Liver (tissue), 9 donors: ENCODE results near the gene MNS1. TPM values are rescaled to one million over a fixed set of nuclear protein-coding genes. Genes with fewer than 3 reads are reported as not detected.
"Not testable (repeated sequence)": the region's sequence is repeated elsewhere in the genome, so short reads cannot be mapped to it uniquely, and the experiment has no call there.

Source experiments
- DNase-seq: peaks from one replicate; pipeline ENCODE4 v3.0.0-alpha.2; 2017; ENCODE audit warnings: low spot score
- H3K27ac ChIP-seq, 2 donors: one replicate each; pipeline ENCODE4 v1.7.0; 2013; ENCODE audit warnings: inconsistent platforms in 2 of 2, low read length in 2 of 2, control low read depth in 1 of 2, low read depth in 1 of 2, mild to moderate bottlenecking in 1 of 2
- H3K27me3 ChIP-seq, 4 donors: one replicate each; pipeline versions ENCODE4 v1.6.1 to v1.7.0; 2013; ENCODE audit warnings: low read length in 3 of 4, inconsistent platforms in 1 of 4, mild to moderate bottlenecking in 1 of 4, moderate library complexity in 1 of 4; ENCODE audit not compliant: control insufficient read depth in 4 of 4, insufficient read depth in 4 of 4
- H3K36me3 ChIP-seq, 4 donors: one replicate each; pipeline versions ENCODE4 v1.6.1 to v1.7.0; 2013; ENCODE audit warnings: low read length in 3 of 4, mild to moderate bottlenecking in 3 of 4, low read depth in 1 of 4, moderate library complexity in 1 of 4; ENCODE audit not compliant: control insufficient read depth in 4 of 4, insufficient read depth in 3 of 4
- H3K4me1 ChIP-seq, 4 donors: one replicate each; pipeline versions ENCODE4 v1.6.1 to v1.7.0; 2013; ENCODE audit warnings: low read length in 3 of 4, mild to moderate bottlenecking in 3 of 4, moderate library complexity in 1 of 4; ENCODE audit not compliant: control insufficient read depth in 4 of 4, insufficient read depth in 4 of 4
- H3K4me3 ChIP-seq, 3 donors: one replicate each; pipeline versions ENCODE4 v1.6.1 to v1.7.0; 2013; ENCODE audit warnings: low read length in 3 of 3, control low read depth in 1 of 3, low read depth in 1 of 3, mild to moderate bottlenecking in 1 of 3
- H3K9ac ChIP-seq, 2 donors: one replicate each; pipeline ENCODE4 v1.7.0; 2013; ENCODE audit warnings: low read length in 2 of 2, mild to moderate bottlenecking in 2 of 2, moderate library complexity in 2 of 2, control low read depth in 1 of 2, low read depth in 1 of 2
- H3K9me3 ChIP-seq, 4 donors: one replicate each; pipeline versions ENCODE4 v1.6.1 to v1.7.0; 2013; ENCODE audit warnings: low read length in 3 of 4; ENCODE audit not compliant: control insufficient read depth in 4 of 4
- CTCF ChIP-seq: fragments of 150-350 bp; IDR thresholded peaks from 2 replicates; pipeline ENCODE4 v1.5.1; 2017; ENCODE audit warnings: improper control_type of control experiment, low read depth, low read length; ENCODE audit not compliant: missing input control
- EGR1 ChIP-seq, 2 donors: IDR thresholded peaks; 2 replicates each; pipeline ENCODE4 v1.6.1; 2016 to 2018; ENCODE audit warnings: antibody characterized with exemption in 2 of 2, low read depth in 2 of 2
- FOXA1 ChIP-seq: IDR thresholded peaks from 2 replicates; pipeline ENCODE4 v1.6.1; 2016; ENCODE audit warnings: antibody characterized with exemption
- FOXA2 ChIP-seq: IDR thresholded peaks from 2 replicates; pipeline ENCODE4 v1.6.1; 2016; ENCODE audit warnings: antibody characterized with exemption
- GABPA ChIP-seq, 2 donors: IDR thresholded peaks in 1 of 2; conservative IDR thresholded peaks in 1 of 2; 2 replicates each; pipeline ENCODE4 v1.6.1; 2016; ENCODE audit warnings: antibody characterized with exemption in 2 of 2, mild to moderate bottlenecking in 1 of 2, moderate library complexity in 1 of 2
- HNF4A ChIP-seq, 2 donors: conservative IDR thresholded peaks; 2 replicates each; pipeline ENCODE4 v1.6.1; 2016; ENCODE audit warnings: antibody characterized with exemption in 2 of 2, mild to moderate bottlenecking in 2 of 2
- HNF4G ChIP-seq: IDR thresholded peaks from 2 replicates; pipeline ENCODE4 v1.6.1; 2016; ENCODE audit warnings: antibody characterized with exemption
- JUND ChIP-seq, 2 donors: IDR thresholded peaks; 2 replicates each; pipeline ENCODE4 v1.6.1; 2016; ENCODE audit warnings: antibody characterized with exemption in 2 of 2
- NR2F2 ChIP-seq: IDR thresholded peaks from 2 replicates; pipeline ENCODE4 v1.6.1; 2016; ENCODE audit warnings: antibody characterized with exemption
- RAD21 ChIP-seq, 2 donors: IDR thresholded peaks; 2 replicates each; pipeline ENCODE4 v1.6.1; 2016; ENCODE audit warnings: antibody characterized with exemption in 2 of 2, mild to moderate bottlenecking in 2 of 2
- RXRA ChIP-seq, 2 donors: IDR thresholded peaks; 2 replicates each; pipeline ENCODE4 v1.6.1; 2017 to 2018; ENCODE audit warnings: antibody characterized with exemption in 2 of 2, mild to moderate bottlenecking in 1 of 2
- SP1 ChIP-seq: IDR thresholded peaks from 2 replicates; pipeline ENCODE4 v1.6.1; 2018; ENCODE audit warnings: antibody characterized with exemption, mild to moderate bottlenecking
- TAF1 ChIP-seq: conservative IDR thresholded peaks from 2 replicates; pipeline ENCODE4 v1.6.1; 2016; ENCODE audit warnings: antibody characterized with exemption, mild to moderate bottlenecking
- YY1 ChIP-seq: IDR thresholded peaks from 2 replicates; pipeline ENCODE4 v1.6.1; 2016; ENCODE audit warnings: antibody characterized with exemption, mild to moderate bottlenecking
- WGBS: extraction: QIAGEN DNeasy Blood & Tissue Kit; methylation state at CpG from one replicate; pipeline ENCODE4 v1.1.7; 2013; 5-methylcytosine and 5-hydroxymethylcytosine counted together
- polyA plus RNA-seq, 2 donors: library from polyadenylated mRNA; stranded (reverse) in 1 of 2; unstranded in 1 of 2; fragments of 200-250 nt in 1 of 2; fragments of >200 nt in 1 of 2; fragmentation: Nextera tagmentation in 1 of 2; extraction: Ambion mirVana in 1 of 2; gene quantifications; one replicate each; pipeline versions ENCODE4 v1.2.1 to v1.2.3, GENCODE V29; 2013 to 2015
- total RNA-seq, 2 donors: library from RNA; depleted of rRNA; stranded (reverse); fragments of >200 nt; gene quantifications; one replicate each; pipeline ENCODE4 v1.2.3, GENCODE V29; 2014
- TF ChIP-seq, protein P1 (sequence below): IDR thresholded peaks from 2 replicates; pipeline ENCODE4 v1.6.1; 2016; ENCODE audit warnings: antibody characterized with exemption
- TF ChIP-seq, protein P2 (sequence below): IDR thresholded peaks from 2 replicates; pipeline ENCODE4 v1.6.1; 2016; ENCODE audit warnings: antibody characterized with exemption
- TF ChIP-seq, protein P3 (sequence below): IDR thresholded peaks from 2 replicates; pipeline ENCODE4 v1.6.1; 2016; ENCODE audit warnings: antibody characterized with exemption
- donor health status: healthy.
- donor health status: healthy.
- donor health status: healthy.
- donor health status: healthy.
- donor health status: healthy.

The MNS1 gene
- total and polyA plus RNA-seq, 4 donors, result 0.08 to 1.3 (median 0.41) TPM

GRCh38 chr15:56490461-56490860, 25.5 kb upstream of the MNS1 start:
- Histone ChIP-seq H3K4me1 (no peaks in the 10 kb centered on the region), H3K27me3 (no peaks in the 10 kb centered on the region), H3K9me3 (no peaks in the 10 kb centered on the region), H3K36me3 (no peaks in the 10 kb centered on the region), H3K4me3 (no peak overlapping the region), H3K27ac (no peak overlapping the region), H3K9ac (no peak overlapping the region)
- 86% methylated on average over 1 of the region's 1 CpG for WGBS
- no peak for DNase-seq
- TF ChIP-seq HNF4G (no peak), NR2F2 (no peak)

GRCh38 chr15:56486206-56486605, 21.3 kb upstream of the MNS1 start:
- not testable (repeated sequence) for H3K4me1 ChIP-seq, H3K9ac ChIP-seq, H3K4me3 ChIP-seq, H3K9me3 ChIP-seq, H3K36me3 ChIP-seq, DNase-seq, H3K27ac ChIP-seq, H3K27me3 ChIP-seq
- 90% methylated on average over 2 of the region's 2 CpGs for WGBS

DNA sequence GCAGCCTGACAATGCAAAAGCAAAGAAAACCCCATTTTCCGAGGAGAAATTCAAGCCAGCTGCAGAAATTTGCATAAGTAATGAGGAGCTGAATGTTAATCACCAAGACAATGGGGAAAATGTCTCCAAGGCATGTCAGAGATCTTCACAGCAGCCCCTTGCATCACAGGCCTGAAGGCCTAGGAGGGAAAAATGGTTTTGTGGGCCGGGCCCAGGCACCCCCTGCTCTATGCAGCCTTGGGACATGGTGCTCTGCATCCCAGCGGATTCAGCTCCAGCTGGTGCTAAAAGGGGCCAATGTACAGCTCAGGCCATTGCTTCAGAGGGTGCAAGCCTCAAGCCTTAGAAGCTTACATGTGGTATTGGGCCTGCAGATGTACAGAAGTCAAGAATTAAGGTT, 20.5 kb upstream of the MNS1 start:
- not testable (repeated sequence) for H3K4me1 ChIP-seq, H3K36me3 ChIP-seq, DNase-seq, H3K9ac ChIP-seq, H3K27ac ChIP-seq, H3K9me3 ChIP-seq, H3K27me3 ChIP-seq, H3K4me3 ChIP-seq
- 95% methylated on average over 3 of the region's 3 CpGs for WGBS

DNA sequence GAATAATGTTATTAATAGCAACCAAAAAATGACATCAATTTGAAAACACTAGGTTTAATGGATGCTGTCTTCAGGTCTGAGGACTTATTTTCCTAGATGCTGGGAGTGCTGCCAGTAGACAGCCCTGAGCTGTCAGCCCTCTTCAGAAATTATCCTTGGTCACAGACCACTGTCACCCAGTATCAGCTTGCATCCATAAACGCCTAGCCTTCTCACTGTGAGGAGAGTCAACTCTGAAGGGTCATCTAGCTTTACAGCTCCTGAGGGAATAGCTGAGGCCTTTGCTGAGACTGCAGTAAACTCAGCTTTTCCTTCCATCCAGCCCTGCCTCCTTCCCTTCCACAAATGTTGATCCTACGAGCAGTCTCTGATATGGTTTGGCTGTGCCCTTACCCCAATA, 19.4 kb upstream of the MNS1 start:
- Histone ChIP-seq H3K9me3 (no peaks in the 10 kb centered on the region), H3K27me3 (no peaks in the 10 kb centered on the region), H3K4me1 (no peaks in the 10 kb centered on the region), H3K27ac (no peak overlapping the region), H3K9ac (no peak overlapping the region), H3K4me3 (no peak overlapping the region), H3K36me3 (no peaks in the 10 kb centered on the region)
- TF ChIP-seq HNF4G (no peak), HNF4A (conservative IDR thresholded peaks at IDR 0.05) (no peak), NR2F2 (no peak), YY1 (no peak), RXRA (IDR thresholded peaks at IDR 0.05) (no peak)
- TF ChIP-seq, protein P1, sequence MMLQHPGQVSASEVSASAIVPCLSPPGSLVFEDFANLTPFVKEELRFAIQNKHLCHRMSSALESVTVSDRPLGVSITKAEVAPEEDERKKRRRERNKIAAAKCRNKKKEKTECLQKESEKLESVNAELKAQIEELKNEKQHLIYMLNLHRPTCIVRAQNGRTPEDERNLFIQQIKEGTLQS, result no peak
- TF ChIP-seq, protein P2, sequence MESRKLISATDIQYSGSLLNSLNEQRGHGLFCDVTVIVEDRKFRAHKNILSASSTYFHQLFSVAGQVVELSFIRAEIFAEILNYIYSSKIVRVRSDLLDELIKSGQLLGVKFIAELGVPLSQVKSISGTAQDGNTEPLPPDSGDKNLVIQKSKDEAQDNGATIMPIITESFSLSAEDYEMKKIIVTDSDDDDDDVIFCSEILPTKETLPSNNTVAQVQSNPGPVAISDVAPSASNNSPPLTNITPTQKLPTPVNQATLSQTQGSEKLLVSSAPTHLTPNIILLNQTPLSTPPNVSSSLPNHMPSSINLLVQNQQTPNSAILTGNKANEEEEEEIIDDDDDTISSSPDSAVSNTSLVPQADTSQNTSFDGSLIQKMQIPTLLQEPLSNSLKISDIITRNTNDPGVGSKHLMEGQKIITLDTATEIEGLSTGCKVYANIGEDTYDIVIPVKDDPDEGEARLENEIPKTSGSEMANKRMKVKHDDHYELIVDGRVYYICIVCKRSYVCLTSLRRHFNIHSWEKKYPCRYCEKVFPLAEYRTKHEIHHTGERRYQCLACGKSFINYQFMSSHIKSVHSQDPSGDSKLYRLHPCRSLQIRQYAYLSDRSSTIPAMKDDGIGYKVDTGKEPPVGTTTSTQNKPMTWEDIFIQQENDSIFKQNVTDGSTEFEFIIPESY, result no peak
- no peak for DNase-seq
- WGBS, result 81% methylated on average over 2 of the region's 2 CpGs

- no peak overlapping the region for H3K27ac ChIP-seq
- no peaks in the 10 kb centered on the region for H3K36me3 ChIP-seq
- no peaks in the 10 kb centered on the region for H3K9me3 ChIP-seq
- H3K4me3 ChIP-seq, result no peak overlapping the region
- no peak overlapping the region for H3K9ac ChIP-seq
- no peak for DNase-seq
- H3K27me3 ChIP-seq, result no peaks in the 10 kb centered on the region
- H3K4me1 ChIP-seq, result no peaks in the 10 kb centered on the region
- no peak for TF ChIP-seq RXRA (IDR thresholded peaks at IDR 0.05)
- no peak for TF ChIP-seq JUND (IDR thresholded peaks at IDR 0.05)
- no peak for TF ChIP-seq TAF1
- TF ChIP-seq CTCF, result no peak
- no peak for TF ChIP-seq FOXA1
- no peak for TF ChIP-seq EGR1 (IDR thresholded peaks at IDR 0.05; ENCODE audit: low read depth in 2 of 2)
- no peak for TF ChIP-seq NR2F2
- TF ChIP-seq, protein P1, result no peak
- no peak for TF ChIP-seq HNF4A (conservative IDR thresholded peaks at IDR 0.05)
- TF ChIP-seq RAD21 (IDR thresholded peaks at IDR 0.05), result no peak
- TF ChIP-seq GABPA (IDR thresholded peaks at IDR 0.05 in 1 of 2, conservative IDR thresholded peaks at IDR 0.05 in 1 of 2), result no peak
- no peak for TF ChIP-seq FOXA2
- TF ChIP-seq, protein P3, sequence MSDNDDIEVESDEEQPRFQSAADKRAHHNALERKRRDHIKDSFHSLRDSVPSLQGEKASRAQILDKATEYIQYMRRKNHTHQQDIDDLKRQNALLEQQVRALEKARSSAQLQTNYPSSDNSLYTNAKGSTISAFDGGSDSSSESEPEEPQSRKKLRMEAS, result no peak
- no peak for TF ChIP-seq SP1
Observed at GRCh38 chr15:56475351-56475750, 10.4 kb upstream of the MNS1 start.
